Measurements from ENCODE around the gene MOCS1. TPM values are rescaled to one million over a fixed set of nuclear protein-coding genes. Genes with fewer than 3 reads are reported as not detected.
A peak's percentile ranks its signal among the peaks of the same experiment; 100 is the strongest.
"Not testable (repeated sequence)": the region's sequence is repeated elsewhere in the genome, so short reads cannot be mapped to it uniquely, and the experiment has no call there.

The MOCS1 gene
- total and polyA plus RNA-seq, 2 experiments from 2014 or later, result 7.3 to 9.0 TPM

DNA sequence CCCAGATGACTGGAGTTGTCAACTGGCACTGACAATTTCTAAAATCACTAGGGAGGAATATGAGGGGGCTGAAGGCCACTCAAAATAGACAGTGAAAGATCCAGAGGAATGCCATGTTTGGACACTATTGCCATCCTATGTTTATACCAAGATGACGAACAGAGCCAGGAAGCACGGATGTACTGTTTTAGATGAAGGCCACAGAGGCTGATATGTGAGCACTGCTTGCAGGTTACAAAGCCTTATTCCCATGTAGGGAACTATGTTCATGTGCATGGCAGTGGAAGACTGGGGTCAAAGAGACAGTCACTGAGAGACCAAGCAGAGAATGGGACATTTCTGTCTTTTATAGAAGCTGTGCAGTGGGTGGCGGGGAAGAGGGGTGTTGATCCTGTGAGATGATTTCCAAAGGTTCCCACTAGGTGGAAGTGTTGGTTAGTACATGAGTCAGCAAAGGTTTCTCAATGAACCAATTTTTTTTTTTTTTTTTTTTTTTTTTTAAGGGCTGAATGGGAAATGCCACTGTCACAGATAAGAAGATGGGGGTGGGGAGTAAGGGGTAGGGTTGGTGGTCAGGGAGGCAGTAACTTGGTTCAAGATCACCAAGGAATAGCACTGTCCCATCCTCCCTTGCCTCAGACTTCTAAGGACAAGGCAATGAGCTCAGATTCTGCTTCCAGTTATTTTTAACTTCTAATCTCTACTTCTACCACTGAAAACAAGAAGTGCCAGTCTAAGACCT is 46.7 kb upstream of the MOCS1 start:
- Histone ChIP-seq H3K9me2 (ENCODE audit: insufficient read depth) (no peaks in the 10 kb centered on the region), H3K27me3 (replicated peaks; ENCODE audit: insufficient read depth) (0 out of 2 replicates have a peak, but pooled peaks cover 3% of the 10 kb centered on the region), H3K4me3 (no peak overlapping the region), H3K9me3 (ENCODE audit: low read depth) (no peaks in the 10 kb centered on the region), H3K9ac (no peak overlapping the region), H3K4me1 (ENCODE audit: insufficient read depth) (no peaks in the 10 kb centered on the region), H3K4me2 (ENCODE audit: unreplicated experiment) (no peak overlapping the region), H3K79me2 (ENCODE audit: insufficient read depth) (no peaks in the 10 kb centered on the region), H3K27ac (no peak overlapping the region), H3K36me3 (ENCODE audit: low read depth) (no peaks in the 10 kb centered on the region), H2AFZ (no peak overlapping the region), H3F3A (ENCODE audit: insufficient read depth) (no peaks in the 10 kb centered on the region), H4K20me1 (ENCODE audit: insufficient read depth) (no peaks in the 10 kb centered on the region)
- in situ Hi-C loops (cut with MboI), result loop anchor here (25.0 kb wide), 1 partner anchor 856 kb away; no protein-coding TSS in a partner anchor
- no peak for TF ChIP-seq EZH2phosphoT487 (IDR thresholded peaks at IDR 0.05; ENCODE audit: insufficient read depth, low read depth)
- peak; percentile 75 for DNase-seq
- WGBS, 2 experiments (ENCODE audit: low coverage in 1 of 2, low lambda C conversion rate in 2 of 2, missing lambda C conversion rate in 2 of 2), result 33 to 43% methylated on average over 3 of the region's 3 CpGs

DNA sequence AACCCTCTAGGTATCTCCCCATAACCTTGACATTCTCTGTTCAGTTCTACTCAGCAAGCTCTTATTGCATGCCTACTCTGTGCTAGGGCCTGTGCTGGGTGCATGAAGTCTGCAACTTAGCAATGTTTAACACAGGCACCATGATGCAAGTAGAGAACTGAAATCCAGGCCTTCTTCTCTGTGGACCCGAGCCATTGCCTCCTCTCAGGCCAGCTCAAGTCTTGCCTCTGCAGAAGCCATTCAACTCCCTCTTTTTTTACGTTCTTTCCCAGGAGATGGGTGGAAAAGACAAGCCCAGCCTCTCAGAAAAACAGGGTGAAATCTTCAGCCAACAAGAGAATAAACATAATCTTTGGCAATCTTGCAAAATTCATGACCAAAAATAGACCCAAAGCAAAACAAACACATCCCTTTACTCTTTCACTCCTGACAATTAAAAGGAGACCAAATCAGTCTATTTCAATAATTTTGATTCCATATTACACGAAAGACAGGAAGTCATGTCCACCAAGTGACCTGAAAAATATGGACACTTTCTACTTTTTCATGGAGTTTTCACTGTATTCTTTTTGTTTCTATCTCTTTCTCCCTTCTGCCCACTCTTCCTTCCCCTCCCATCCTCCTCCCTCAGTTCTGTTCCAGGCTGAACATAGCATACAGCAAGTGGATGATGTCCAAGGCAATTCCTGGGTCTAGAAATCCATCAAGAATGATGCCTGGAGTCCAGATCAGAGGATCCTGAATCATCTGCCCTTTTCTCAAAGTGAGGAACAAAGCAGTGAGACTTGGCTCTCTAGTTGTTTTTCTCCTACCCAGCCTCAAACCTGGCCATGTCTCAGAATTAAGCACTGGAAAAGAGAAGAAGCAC is 45.4 kb upstream of the MOCS1 start:
- no peak for TF ChIP-seq EZH2 (IDR thresholded peaks at IDR 0.05; ENCODE audit: insufficient read depth, poor library complexity, severe bottlenecking)
- TF ChIP-seq EZH2phosphoT487 (IDR thresholded peaks at IDR 0.05; ENCODE audit: insufficient read depth, low read depth), result no peak
- Histone ChIP-seq H3K27ac (no peak overlapping the region), H3K4me1 (ENCODE audit: insufficient read depth) (no peaks in the 10 kb centered on the region), H4K20me1 (ENCODE audit: insufficient read depth) (no peaks in the 10 kb centered on the region), H3K4me3 (no peak overlapping the region), H3K4me2 (ENCODE audit: unreplicated experiment) (no peak overlapping the region), H3K9me3 (ENCODE audit: low read depth) (no peaks in the 10 kb centered on the region), H3K27me3 (replicated peaks; ENCODE audit: insufficient read depth) (0 out of 2 replicates have a peak, but pooled peaks cover 3% of the 10 kb centered on the region), H3K9ac (no peak overlapping the region), H3F3A (ENCODE audit: insufficient read depth) (no peaks in the 10 kb centered on the region), H2AFZ (no peak overlapping the region), H3K36me3 (ENCODE audit: low read depth) (no peaks in the 10 kb centered on the region), H3K9me2 (ENCODE audit: insufficient read depth) (no peaks in the 10 kb centered on the region), H3K79me2 (ENCODE audit: insufficient read depth) (no peaks in the 10 kb centered on the region)
- 3 to 12% methylated on average over 3 of the region's 3 CpGs for WGBS, 2 experiments (ENCODE audit: low coverage in 1 of 2, low lambda C conversion rate in 2 of 2, missing lambda C conversion rate in 2 of 2)
- DNase-seq, result no peak
- in situ Hi-C loops (cut with MboI), result loop anchor here (25.0 kb wide), 1 partner anchor 858 kb away; no protein-coding TSS in a partner anchor

DNA sequence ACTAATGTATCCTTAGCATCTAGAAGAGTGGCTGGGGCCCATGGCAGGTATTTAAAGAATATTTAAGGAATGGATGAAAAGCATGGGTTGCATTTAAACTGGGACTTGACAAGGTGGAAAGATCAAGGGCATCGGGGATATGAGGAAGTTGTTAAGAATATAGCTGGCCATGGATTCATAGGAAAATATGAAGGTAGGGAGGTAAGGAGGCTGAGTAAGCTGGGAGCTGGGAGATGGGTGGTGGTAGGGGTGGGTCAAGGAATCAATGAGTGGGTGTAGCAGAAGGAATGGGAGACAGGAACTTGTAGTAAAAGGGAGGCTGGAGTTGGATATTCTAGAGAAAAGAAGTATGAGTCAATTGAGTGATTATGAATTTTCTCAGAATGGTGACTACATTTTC is 44.0 kb upstream of the MOCS1 start:
- Histone ChIP-seq H2AFZ (no peak overlapping the region), H3K4me3 (no peak overlapping the region), H3K4me2 (ENCODE audit: unreplicated experiment) (no peak overlapping the region), H3K79me2 (ENCODE audit: insufficient read depth) (no peaks in the 10 kb centered on the region), H3K9me3 (ENCODE audit: low read depth) (no peaks in the 10 kb centered on the region), H3K9ac (no peak overlapping the region), H3K36me3 (ENCODE audit: low read depth) (no peaks in the 10 kb centered on the region), H3K27me3 (replicated peaks; ENCODE audit: insufficient read depth) (0 out of 2 replicates have a peak, but pooled peaks cover 3% of the 10 kb centered on the region), H3K27ac (no peak overlapping the region), H4K20me1 (ENCODE audit: insufficient read depth) (no peaks in the 10 kb centered on the region), H3F3A (ENCODE audit: insufficient read depth) (no peaks in the 10 kb centered on the region), H3K9me2 (ENCODE audit: insufficient read depth) (no peaks in the 10 kb centered on the region), H3K4me1 (ENCODE audit: insufficient read depth) (no peaks in the 10 kb centered on the region)
- no peak for TF ChIP-seq EZH2 (IDR thresholded peaks at IDR 0.05; ENCODE audit: insufficient read depth, poor library complexity, severe bottlenecking)
- TF ChIP-seq EZH2phosphoT487 (IDR thresholded peaks at IDR 0.05; ENCODE audit: insufficient read depth, low read depth), result no peak
- in situ Hi-C loops (cut with MboI), result loop anchor here (25.0 kb wide), 1 partner anchor 859 kb away; no protein-coding TSS in a partner anchor
- WGBS, 2 experiments (ENCODE audit: low coverage in 1 of 2, low lambda C conversion rate in 2 of 2, missing lambda C conversion rate in 2 of 2), result 88 to 90% methylated on average over 1 of the region's 1 CpG
- DNase-seq, result no peak

DNA sequence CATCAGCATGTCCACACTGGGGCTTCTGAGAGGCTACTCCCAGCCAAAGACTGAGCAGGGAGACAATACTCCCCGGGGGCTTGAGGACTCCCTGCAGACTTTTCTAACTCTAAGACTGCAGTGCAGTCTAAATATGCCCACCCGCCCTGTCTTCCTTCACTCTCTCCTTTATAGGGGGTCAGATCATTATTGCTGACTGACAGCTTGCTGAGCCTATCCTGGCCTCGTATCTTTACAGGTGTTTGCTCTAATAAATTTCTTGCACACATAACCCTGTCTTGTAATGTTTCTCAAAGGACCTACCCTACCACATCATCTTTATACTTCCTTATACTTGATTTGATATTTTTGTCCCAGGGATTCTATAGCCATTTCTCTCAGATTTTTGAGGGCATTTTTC is 39.4 kb upstream of the MOCS1 start:
- H3K27me3 ChIP-seq (replicated peaks; ENCODE audit: insufficient read depth), result peaks cover 7% of the 10 kb centered on the region; the same call in 1 of the 2 replicates
- no peak for DNase-seq
- H3K36me3 ChIP-seq (ENCODE audit: low read depth), result no peaks in the 10 kb centered on the region
- no peak for TF ChIP-seq EZH2phosphoT487 (IDR thresholded peaks at IDR 0.05; ENCODE audit: insufficient read depth, low read depth)
- TF ChIP-seq EZH2 (IDR thresholded peaks at IDR 0.05; ENCODE audit: insufficient read depth, poor library complexity, severe bottlenecking), result no peak
- in situ Hi-C loops (cut with MboI), result no loop called here
- no peaks in the 10 kb centered on the region for H3K4me1 ChIP-seq (ENCODE audit: insufficient read depth)
- no peaks in the 10 kb centered on the region for H3K9me3 ChIP-seq (ENCODE audit: low read depth)
- no peak overlapping the region for H3K4me3 ChIP-seq
- 23 to 29% methylated on average over 3 of the region's 3 CpGs for WGBS, 2 experiments (ENCODE audit: low coverage in 1 of 2, low lambda C conversion rate in 2 of 2, missing lambda C conversion rate in 2 of 2)
- H3K4me2 ChIP-seq (ENCODE audit: unreplicated experiment), result no peak overlapping the region
- no peak overlapping the region for H3K9ac ChIP-seq
- no peak overlapping the region for H3K27ac ChIP-seq
- no peaks in the 10 kb centered on the region for H3K79me2 ChIP-seq (ENCODE audit: insufficient read depth)
- no peaks in the 10 kb centered on the region for H3F3A ChIP-seq (ENCODE audit: insufficient read depth)
- H4K20me1 ChIP-seq (ENCODE audit: insufficient read depth), result no peaks in the 10 kb centered on the region
- H3K9me2 ChIP-seq (ENCODE audit: insufficient read depth), result no peaks in the 10 kb centered on the region
- no peak overlapping the region for H2AFZ ChIP-seq

DNA sequence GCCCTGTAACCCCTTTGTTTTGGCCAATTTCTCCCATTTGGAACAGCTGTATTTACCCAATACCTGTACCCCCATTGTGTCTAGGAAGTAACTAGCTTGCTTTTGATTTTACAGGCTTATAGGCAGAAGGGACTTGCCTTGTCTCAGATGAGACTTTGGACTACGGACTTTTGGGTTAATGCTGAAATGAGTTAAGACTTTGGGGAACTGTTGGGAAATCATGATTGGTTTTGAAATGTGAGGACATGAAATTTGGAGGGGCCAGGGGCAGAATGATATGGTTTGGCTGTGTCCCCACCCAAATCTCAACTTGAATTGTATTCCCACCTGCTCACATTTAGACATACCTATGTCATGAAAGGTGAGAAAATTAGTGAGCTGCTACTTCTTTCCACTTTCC is 38.5 kb upstream of the MOCS1 start:
- not testable (repeated sequence) for H3K4me3 ChIP-seq; H3K9me2 ChIP-seq (ENCODE audit: insufficient read depth)

DNA sequence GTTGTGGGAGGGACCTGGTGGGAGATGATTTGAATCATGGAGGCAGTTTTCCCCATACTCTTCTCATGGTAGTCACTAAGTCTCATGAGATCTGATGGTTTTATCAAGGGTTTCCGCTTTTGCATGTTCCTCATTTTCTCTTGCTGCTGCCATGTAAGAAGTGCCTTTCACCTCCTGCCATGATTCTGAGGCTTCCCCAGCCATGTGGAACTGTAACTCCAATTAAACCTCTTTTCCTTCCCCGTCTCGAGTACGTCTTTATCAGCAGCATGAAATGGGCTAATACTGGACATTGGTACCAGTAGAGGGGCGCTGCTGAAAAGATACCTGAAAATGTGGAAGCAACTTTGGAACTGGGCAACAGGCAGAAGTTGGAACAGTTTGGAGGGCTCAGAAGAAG is 36.9 kb upstream of the MOCS1 start:
- H3K4me1 ChIP-seq (ENCODE audit: insufficient read depth); H3K4me2 ChIP-seq (ENCODE audit: unreplicated experiment); H3K36me3 ChIP-seq (ENCODE audit: low read depth); H3F3A ChIP-seq (ENCODE audit: insufficient read depth); H3K9ac ChIP-seq; in situ Hi-C loops (cut with MboI); DNase-seq; H4K20me1 ChIP-seq (ENCODE audit: insufficient read depth); H3K79me2 ChIP-seq (ENCODE audit: insufficient read depth); H3K27ac ChIP-seq; H3K27me3 ChIP-seq (replicated peaks; ENCODE audit: insufficient read depth); H3K4me3 ChIP-seq; H3K9me2 ChIP-seq (ENCODE audit: insufficient read depth); H3K9me3 ChIP-seq (ENCODE audit: low read depth); H2AFZ ChIP-seq: not testable (repeated sequence)
- WGBS, 2 experiments (ENCODE audit: low coverage in 1 of 2, low lambda C conversion rate in 2 of 2, missing lambda C conversion rate in 2 of 2), result 74 to 77% methylated on average over 5 of the region's 5 CpGs

More for the DNA sequence above, 38.5 kb upstream of the MOCS1 start:
- H4K20me1 ChIP-seq (ENCODE audit: insufficient read depth); H3K4me2 ChIP-seq (ENCODE audit: unreplicated experiment); in situ Hi-C loops (cut with MboI); H2AFZ ChIP-seq; H3K27me3 ChIP-seq (replicated peaks; ENCODE audit: insufficient read depth); H3K36me3 ChIP-seq (ENCODE audit: low read depth); H3K79me2 ChIP-seq (ENCODE audit: insufficient read depth); H3K4me1 ChIP-seq (ENCODE audit: insufficient read depth); H3K27ac ChIP-seq; H3K9me3 ChIP-seq (ENCODE audit: low read depth); DNase-seq; H3F3A ChIP-seq (ENCODE audit: insufficient read depth); H3K9ac ChIP-seq: not testable (repeated sequence)
- 24 to 37% methylated on average over 1 of the region's 1 CpG for WGBS, 2 experiments (ENCODE audit: low coverage in 1 of 2, low lambda C conversion rate in 2 of 2, missing lambda C conversion rate in 2 of 2)
